Uterus (tissue), 2 donors: ENCODE data around the gene CD1C.
"Not testable (repeated sequence)": the region's sequence is repeated elsewhere in the genome, so short reads cannot be mapped to it uniquely, and the experiment has no call there.

Source experiments
- CTCF ChIP-seq, 4 experiments: fragments of 200-600 bp in 2 of 4; fragments of 450-650 bp in 2 of 4; sonication (generic) in 2 of 4; IDR thresholded peaks; one replicate each; pipeline ENCODE4 v1.5.1; 2016 to 2019; ENCODE audit warnings: antibody characterized with exemption in 4 of 4, mild to moderate bottlenecking in 2 of 4, moderate library complexity in 1 of 4
- POLR2A ChIP-seq, 2 donors: fragments of 450-650 bp; IDR thresholded peaks; one replicate each; pipeline ENCODE4 v1.6.1; 2016; ENCODE audit warnings: antibody characterized with exemption in 2 of 2, mild to moderate bottlenecking in 1 of 2, moderate library complexity in 1 of 2

GRCh38 chr1:158336413-158336812 lies 46.7 kb downstream of the CD1C start:
- not testable (repeated sequence) for TF ChIP-seq CTCF, POLR2A (IDR thresholded peaks at IDR 0.05)
